Erythroblast (primary cell): ENCODE data around the gene LRRC3.

Experiments
- DNase-seq, 2 experiments: peaks; one replicate each; lab custom pipeline; 2025; lab: John Stamatoyannopoulos, UW
- GATA1 ChIP-seq: IDR thresholded peaks from 2 replicates; pipeline ENCODE4 v1.6.1; 2011; ENCODE audit warnings: low read depth, mild to moderate bottlenecking, control low read depth, low read length, moderate library complexity
- POLR2A ChIP-seq: IDR thresholded peaks from 2 replicates; pipeline ENCODE4 v1.6.1; 2011; ENCODE audit warnings: mild to moderate bottlenecking, low read length

Gene LRRC3

GRCh38 chr21:44450402-44450801, 4.9 kb upstream of the LRRC3 start:
- DNase-seq, result no peak
- TF ChIP-seq POLR2A, result no peak

- TF ChIP-seq GATA1, result no peak
- no peak for TF ChIP-seq POLR2A
Observed at GRCh38 chr21:44450999-44451398, 4.3 kb upstream of the LRRC3 start.

GRCh38 chr21:44453120-44453519, 2.2 kb upstream of the LRRC3 start:
- TF ChIP-seq GATA1 (no peak), POLR2A (no peak)
- no peak for DNase-seq

More at GRCh38 chr21:44450999-44451398, 4.3 kb upstream of the LRRC3 start:
- no peak for DNase-seq

- TF ChIP-seq POLR2A, result no peak
- DNase-seq, result no peak
Observed at GRCh38 chr21:44454058-44454457, 1.3 kb upstream of the LRRC3 start.

- TF ChIP-seq GATA1 (no peak), POLR2A (no peak)
- peak in 1 of 2 experiments; percentile 9 for DNase-seq
Observed at GRCh38 chr21:44455524-44456213, 359 bp downstream of the LRRC3 start.

- TF ChIP-seq POLR2A, result no peak
- TF ChIP-seq GATA1, result no peak
Observed at GRCh38 chr21:44456214-44456914, 1.1 kb downstream of the LRRC3 start.

GRCh38 chr21:44456915-44457736, 1.8 kb downstream of the LRRC3 start:
- TF ChIP-seq GATA1 (no peak), POLR2A (no peak)
- DNase-seq, result no peak

More at GRCh38 chr21:44456214-44456914, 1.1 kb downstream of the LRRC3 start:
- DNase-seq, result no peak

- DNase-seq, result no peak
Observed at GRCh38 chr21:44458971-44459711, 3.8 kb downstream of the LRRC3 start.

GRCh38 chr21:44459712-44460440, 4.6 kb downstream of the LRRC3 start:
- DNase-seq, result no peak
- TF ChIP-seq POLR2A (no peak), GATA1 (no peak)

More at GRCh38 chr21:44458971-44459711, 3.8 kb downstream of the LRRC3 start:
- TF ChIP-seq POLR2A (no peak), GATA1 (no peak)

- DNase-seq, result no peak
- TF ChIP-seq GATA1, result no peak
- no peak for TF ChIP-seq POLR2A
Observed at GRCh38 chr21:44460441-44460755, 5.1 kb downstream of the LRRC3 start.

GRCh38 chr21:44461005-44461404, 5.7 kb downstream of the LRRC3 start:
- TF ChIP-seq POLR2A, result no peak
- no peak for DNase-seq

- DNase-seq, result no peak
- TF ChIP-seq GATA1 (no peak), POLR2A (no peak)
Observed at GRCh38 chr21:44461464-44462001, 6.2 kb downstream of the LRRC3 start.

- TF ChIP-seq GATA1, result no peak
- DNase-seq, result no peak
Observed at GRCh38 chr21:44462086-44462833, 7.0 kb downstream of the LRRC3 start.
